LoVo (cell line): ENCODE results near the gene CNGA3.
A peak's percentile ranks its signal among the peaks of the same experiment; 100 is the strongest.

ENCODE experiments used
- DNase-seq: peaks from one replicate; pipeline ENCODE4 v3.0.0-alpha.2; 2016; ENCODE audit warnings: low spot score

The CNGA3 gene

GRCh38 chr2:98327776-98328175 lies 18.5 kb upstream of the CNGA3 start:
- DNase-seq: no peak

GRCh38 chr2:98329549-98329948 lies 16.7 kb upstream of the CNGA3 start:
- no peak for DNase-seq

GRCh38 chr2:98332989-98333388 lies 13.3 kb upstream of the CNGA3 start:
- DNase-seq: no peak

GRCh38 chr2:98333922-98334321 lies 12.3 kb upstream of the CNGA3 start:
- no peak for DNase-seq

GRCh38 chr2:98334439-98335078 lies 11.7 kb upstream of the CNGA3 start:
- no peak for DNase-seq

GRCh38 chr2:98335271-98335670 lies 11.0 kb upstream of the CNGA3 start:
- no peak for DNase-seq

GRCh38 chr2:98341241-98341640 lies 5.0 kb upstream of the CNGA3 start:
- DNase-seq: no peak

- DNase-seq: no peak
These were observed 3.0 kb upstream of the CNGA3 start for GRCh38 chr2:98343285-98343684.

- no peak for DNase-seq
These were observed 1.2 kb downstream of the CNGA3 start for GRCh38 chr2:98347298-98348065.

GRCh38 chr2:98348066-98348561 lies 1.9 kb downstream of the CNGA3 start:
- no peak for DNase-seq

- DNase-seq: no peak
These were observed 4.2 kb downstream of the CNGA3 start for GRCh38 chr2:98350411-98350810.

GRCh38 chr2:98355881-98356280 lies 9.6 kb downstream of the CNGA3 start:
- no peak for DNase-seq

GRCh38 chr2:98356729-98357128 lies 10.5 kb downstream of the CNGA3 start:
- peak; percentile 71 for DNase-seq

- DNase-seq: no peak
These were observed 11.6 kb downstream of the CNGA3 start for GRCh38 chr2:98357849-98358248.

GRCh38 chr2:98359986-98360385 lies 13.7 kb downstream of the CNGA3 start:
- DNase-seq: no peak

- no peak for DNase-seq
These were observed 21.5 kb downstream of the CNGA3 start for GRCh38 chr2:98367721-98368120.

GRCh38 chr2:98369710-98370239 lies 23.5 kb downstream of the CNGA3 start:
- DNase-seq: no peak

- DNase-seq: no peak
These were observed 25.9 kb downstream of the CNGA3 start for GRCh38 chr2:98372121-98372520.

GRCh38 chr2:98372579-98372978 lies 26.3 kb downstream of the CNGA3 start:
- DNase-seq: no peak

- no peak for DNase-seq
These were observed 28.0 kb downstream of the CNGA3 start for GRCh38 chr2:98374286-98374685.

GRCh38 chr2:98374958-98375570 lies 28.8 kb downstream of the CNGA3 start:
- DNase-seq: no peak

GRCh38 chr2:98376301-98376910 lies 30.1 kb downstream of the CNGA3 start:
- DNase-seq: no peak
